Measurements from ENCODE around the gene FNDC11. TPM values are rescaled to one million over a fixed set of nuclear protein-coding genes. Genes with fewer than 3 reads are reported as not detected.

The FNDC11 gene
- total RNA-seq, 2 experiments from 2014 or later, result 1.7 to 1.8 TPM

DNA sequence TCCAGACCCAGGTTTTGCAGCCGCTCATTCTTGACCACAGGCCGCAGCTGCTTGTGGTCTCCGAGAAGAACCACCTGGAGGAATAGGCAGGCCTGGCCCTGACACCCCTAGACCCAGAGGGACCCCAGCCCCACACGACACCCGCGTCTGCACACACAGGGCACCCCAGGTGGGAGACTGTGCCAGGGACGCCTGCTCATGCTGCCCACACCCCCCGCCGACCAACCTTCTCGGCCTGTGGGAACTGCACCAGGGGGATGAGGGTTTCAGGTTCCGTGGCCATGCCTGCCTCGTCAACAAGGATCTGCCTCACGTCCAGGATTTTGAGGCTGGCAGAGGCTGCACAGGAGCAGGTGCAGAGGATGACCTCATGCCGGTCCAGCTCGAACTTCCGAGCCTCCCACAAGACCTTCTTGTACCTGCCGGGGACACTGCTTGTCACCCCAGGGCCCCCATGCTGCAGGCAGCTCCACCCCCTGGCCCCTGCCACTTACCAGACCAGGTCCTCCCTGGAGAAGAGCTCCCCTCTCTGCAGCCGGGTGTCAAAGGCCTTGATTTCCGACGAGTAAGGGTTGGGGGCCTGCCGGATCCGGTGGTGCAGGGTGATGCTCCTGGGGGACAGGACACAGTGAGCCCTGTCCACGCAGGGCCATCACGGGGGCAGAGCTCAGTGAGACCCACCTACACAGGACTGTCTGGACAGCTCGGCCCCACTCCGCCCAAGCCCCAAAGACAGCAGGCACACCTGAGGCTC is 7.1 kb downstream of the FNDC11 start:
- Histone ChIP-seq H3K27ac (ENCODE audit: low read depth in 1 of 2, low read length in 2 of 2) (no peak overlapping the region), H3K4me1 (ENCODE audit: insufficient read depth, low read length) (no peaks in the 10 kb centered on the region), H3K9me3 (ENCODE audit: control insufficient read depth in 1 of 2, insufficient read depth in 1 of 2, low read length in 2 of 2) (peaks cover 0 to 3% of the 10 kb centered on the region in 2 experiments), H3K4me3 (ENCODE audit: low read length) (no peak overlapping the region), H3K36me3 (ENCODE audit: insufficient read depth, low read length) (peaks cover 48% of the 10 kb centered on the region), H3K27me3 (ENCODE audit: control insufficient read depth in 1 of 2, insufficient read depth in 2 of 2, low read length in 2 of 2) (no peaks in the 10 kb centered on the region)
- no peak for DNase-seq
- no peaks in the 10 kb centered on the region for H3K9me3 Mint-ChIP-seq
- no peaks in the 10 kb centered on the region for H3K27me3 Mint-ChIP-seq
- TF ChIP-seq, protein P1, sequence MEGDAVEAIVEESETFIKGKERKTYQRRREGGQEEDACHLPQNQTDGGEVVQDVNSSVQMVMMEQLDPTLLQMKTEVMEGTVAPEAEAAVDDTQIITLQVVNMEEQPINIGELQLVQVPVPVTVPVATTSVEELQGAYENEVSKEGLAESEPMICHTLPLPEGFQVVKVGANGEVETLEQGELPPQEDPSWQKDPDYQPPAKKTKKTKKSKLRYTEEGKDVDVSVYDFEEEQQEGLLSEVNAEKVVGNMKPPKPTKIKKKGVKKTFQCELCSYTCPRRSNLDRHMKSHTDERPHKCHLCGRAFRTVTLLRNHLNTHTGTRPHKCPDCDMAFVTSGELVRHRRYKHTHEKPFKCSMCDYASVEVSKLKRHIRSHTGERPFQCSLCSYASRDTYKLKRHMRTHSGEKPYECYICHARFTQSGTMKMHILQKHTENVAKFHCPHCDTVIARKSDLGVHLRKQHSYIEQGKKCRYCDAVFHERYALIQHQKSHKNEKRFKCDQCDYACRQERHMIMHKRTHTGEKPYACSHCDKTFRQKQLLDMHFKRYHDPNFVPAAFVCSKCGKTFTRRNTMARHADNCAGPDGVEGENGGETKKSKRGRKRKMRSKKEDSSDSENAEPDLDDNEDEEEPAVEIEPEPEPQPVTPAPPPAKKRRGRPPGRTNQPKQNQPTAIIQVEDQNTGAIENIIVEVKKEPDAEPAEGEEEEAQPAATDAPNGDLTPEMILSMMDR (IDR thresholded peaks at IDR 0.05), result no peak
- H3K4me1 Mint-ChIP-seq (ENCODE audit: low read depth), result no peaks in the 10 kb centered on the region
- CTCF ChIA-PET, result interaction anchor here (1.0 kb wide), 1 partner anchor 9 kb away, joined by 3 read pairs; no protein-coding TSS in a partner anchor
- H3K36me3 Mint-ChIP-seq (ENCODE audit: low read depth), result peaks cover 11% of the 10 kb centered on the region
- intact Hi-C loops (cut with DNase I, micrococcal nuclease), result no loop called here
- no peak for ATAC-seq (ENCODE audit: poor library complexity)
- POLR2A ChIA-PET, result no interaction called here
- no peak overlapping the region for H3K27ac Mint-ChIP-seq
- no peak overlapping the region for H3K4me3 Mint-ChIP-seq

DNA sequence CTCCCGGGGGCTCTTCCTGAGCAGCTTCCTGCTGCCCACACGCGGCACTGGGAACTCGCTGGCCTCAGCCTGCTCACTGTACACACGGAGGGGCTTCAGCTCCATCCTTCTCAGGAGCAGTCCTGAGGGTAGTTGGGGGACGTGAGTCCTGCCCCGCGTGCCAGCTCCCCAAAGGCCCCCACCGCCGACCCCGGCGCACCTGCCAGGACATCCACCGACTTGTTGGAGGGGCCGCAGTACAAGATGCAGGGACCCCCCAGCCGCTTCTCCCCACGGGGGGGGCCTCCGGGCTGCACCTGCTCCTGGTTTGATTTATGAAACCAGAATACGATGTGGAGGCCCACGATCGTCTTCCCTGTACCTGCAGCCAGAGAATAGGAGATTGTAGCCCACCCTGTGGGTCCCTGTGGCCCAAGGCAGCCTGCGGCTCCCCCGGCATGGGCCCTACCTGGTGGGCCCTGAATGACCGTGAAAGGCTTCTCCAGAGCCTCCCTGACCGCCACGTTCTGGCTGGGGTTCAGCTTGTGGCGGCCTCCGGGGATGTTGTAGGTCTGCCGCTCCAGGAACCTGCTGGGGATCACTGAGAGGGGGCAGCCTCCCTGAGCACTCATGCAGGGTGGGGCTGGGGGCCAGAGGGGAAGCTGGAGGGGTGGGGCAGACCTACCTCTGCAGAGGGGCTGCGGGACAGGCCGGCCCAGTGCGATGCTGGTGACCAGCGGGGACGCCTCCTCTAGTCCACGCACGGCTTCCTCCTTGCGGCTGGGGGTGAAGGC is 7.9 kb downstream of the FNDC11 start:
- ATAC-seq (ENCODE audit: poor library complexity) (no peak), DNase-seq (no peak)
- ChIA-PET CTCF (interaction anchor here (1.0 kb wide), 1 partner anchor 10 kb away, joined by 3 read pairs; no protein-coding TSS in a partner anchor), POLR2A (interaction anchor here (1.1 kb wide), 1 partner anchor 80 kb away, joined by 3 read pairs; no protein-coding TSS in a partner anchor)
- H3K9me3 ChIP-seq (ENCODE audit: control insufficient read depth in 1 of 2, insufficient read depth in 1 of 2, low read length in 2 of 2), result peaks cover 0 to 3% of the 10 kb centered on the region in 2 experiments
- H3K4me3 ChIP-seq (ENCODE audit: low read length), result no peak overlapping the region
- TF ChIP-seq, protein P1 (IDR thresholded peaks at IDR 0.05), result no peak
- H3K27ac Mint-ChIP-seq, result no peak overlapping the region
- peaks cover 48% of the 10 kb centered on the region for H3K36me3 ChIP-seq (ENCODE audit: insufficient read depth, low read length)
- H3K27me3 Mint-ChIP-seq, result no peaks in the 10 kb centered on the region
- no peaks in the 10 kb centered on the region for H3K9me3 Mint-ChIP-seq
- no peak overlapping the region for H3K4me3 Mint-ChIP-seq
- H3K27me3 ChIP-seq (ENCODE audit: control insufficient read depth in 1 of 2, insufficient read depth in 2 of 2, low read length in 2 of 2), result no peaks in the 10 kb centered on the region
- H3K4me1 ChIP-seq (ENCODE audit: insufficient read depth, low read length), result peaks cover 1% of the 10 kb centered on the region
- H3K36me3 Mint-ChIP-seq (ENCODE audit: low read depth), result peaks cover 11% of the 10 kb centered on the region
- H3K27ac ChIP-seq (ENCODE audit: low read depth in 1 of 2, low read length in 2 of 2), result no peak overlapping the region
- intact Hi-C loops (cut with DNase I, micrococcal nuclease), result no loop called here
- H3K4me1 Mint-ChIP-seq (ENCODE audit: low read depth), result no peaks in the 10 kb centered on the region

DNA sequence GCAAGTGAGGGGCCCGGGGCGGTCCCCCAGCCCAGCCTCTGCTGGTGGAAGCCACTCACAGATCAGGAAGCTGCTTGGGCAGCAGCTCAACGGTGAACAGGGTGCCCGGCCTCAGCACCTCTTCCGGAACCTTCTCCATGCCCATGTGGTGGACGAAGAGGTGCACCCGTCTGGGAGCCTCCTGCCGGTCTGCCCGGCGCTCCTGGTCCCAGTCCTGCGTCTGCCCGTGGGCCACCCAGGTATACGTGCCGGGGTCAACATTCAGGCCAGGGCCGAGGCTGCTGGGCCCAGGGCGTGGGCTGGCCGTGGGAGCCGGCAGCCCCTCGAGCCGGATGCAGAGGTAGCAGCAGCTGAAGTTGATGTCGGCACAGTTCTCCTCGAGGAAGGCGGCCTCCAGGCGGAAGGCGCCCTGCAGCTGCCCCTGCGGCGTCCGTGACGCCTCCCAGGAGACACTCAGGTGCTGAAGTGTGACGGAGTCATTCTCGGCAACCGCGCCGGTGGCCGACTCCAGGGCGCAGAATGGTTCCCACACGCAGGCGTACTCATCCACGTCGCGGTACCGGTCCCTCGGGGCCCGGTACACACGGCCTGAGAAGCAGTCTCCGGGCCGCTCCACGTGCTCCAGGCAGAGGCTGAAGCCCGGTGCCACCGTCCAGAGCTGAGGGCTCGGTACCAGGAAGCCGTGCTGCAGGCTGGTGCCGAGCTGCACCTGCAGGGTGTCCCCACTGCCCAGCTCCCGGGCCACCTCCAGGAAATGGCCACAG is 8.7 kb downstream of the FNDC11 start:
- peaks cover 10% of the 10 kb centered on the region for H3K4me1 ChIP-seq (ENCODE audit: insufficient read depth, low read length)
- H3K9me3 ChIP-seq (ENCODE audit: control insufficient read depth in 1 of 2, insufficient read depth in 1 of 2, low read length in 2 of 2), result peaks cover 0 to 3% of the 10 kb centered on the region in 2 experiments
- TF ChIP-seq, protein P1 (IDR thresholded peaks at IDR 0.05), result no peak
- ChIA-PET POLR2A (interaction anchor here (1.1 kb wide), 1 partner anchor 79 kb away, joined by 3 read pairs; no protein-coding TSS in a partner anchor), CTCF (no interaction called here)
- H3K4me3 Mint-ChIP-seq, result no peak overlapping the region
- intact Hi-C loops (cut with DNase I, micrococcal nuclease), result no loop called here
- no peak overlapping the region for H3K27ac Mint-ChIP-seq
- no peaks in the 10 kb centered on the region for H3K9me3 Mint-ChIP-seq
- DNase-seq, result no peak
- peaks cover 11% of the 10 kb centered on the region for H3K36me3 Mint-ChIP-seq (ENCODE audit: low read depth)
- no peaks in the 10 kb centered on the region for H3K27me3 Mint-ChIP-seq
- no peaks in the 10 kb centered on the region for H3K27me3 ChIP-seq (ENCODE audit: control insufficient read depth in 1 of 2, insufficient read depth in 2 of 2, low read length in 2 of 2)
- H3K4me3 ChIP-seq (ENCODE audit: low read length), result no peak overlapping the region
- peaks cover 48% of the 10 kb centered on the region for H3K36me3 ChIP-seq (ENCODE audit: insufficient read depth, low read length)
- peaks cover 4% of the 10 kb centered on the region for H3K4me1 Mint-ChIP-seq (ENCODE audit: low read depth)
- no peak overlapping the region for H3K27ac ChIP-seq (ENCODE audit: low read depth in 1 of 2, low read length in 2 of 2)
- no peak for ATAC-seq (ENCODE audit: poor library complexity)
